Measurements from ENCODE around the gene LRRC30. TPM values are rescaled to one million over a fixed set of nuclear protein-coding genes. Genes with fewer than 3 reads are reported as not detected.

LRRC30 gene
- total and polyA plus RNA-seq, 2 of the 13 experiments (the other 11 are each of a cell fraction or from before 2014, with no cell fraction given): not detected

DNA sequence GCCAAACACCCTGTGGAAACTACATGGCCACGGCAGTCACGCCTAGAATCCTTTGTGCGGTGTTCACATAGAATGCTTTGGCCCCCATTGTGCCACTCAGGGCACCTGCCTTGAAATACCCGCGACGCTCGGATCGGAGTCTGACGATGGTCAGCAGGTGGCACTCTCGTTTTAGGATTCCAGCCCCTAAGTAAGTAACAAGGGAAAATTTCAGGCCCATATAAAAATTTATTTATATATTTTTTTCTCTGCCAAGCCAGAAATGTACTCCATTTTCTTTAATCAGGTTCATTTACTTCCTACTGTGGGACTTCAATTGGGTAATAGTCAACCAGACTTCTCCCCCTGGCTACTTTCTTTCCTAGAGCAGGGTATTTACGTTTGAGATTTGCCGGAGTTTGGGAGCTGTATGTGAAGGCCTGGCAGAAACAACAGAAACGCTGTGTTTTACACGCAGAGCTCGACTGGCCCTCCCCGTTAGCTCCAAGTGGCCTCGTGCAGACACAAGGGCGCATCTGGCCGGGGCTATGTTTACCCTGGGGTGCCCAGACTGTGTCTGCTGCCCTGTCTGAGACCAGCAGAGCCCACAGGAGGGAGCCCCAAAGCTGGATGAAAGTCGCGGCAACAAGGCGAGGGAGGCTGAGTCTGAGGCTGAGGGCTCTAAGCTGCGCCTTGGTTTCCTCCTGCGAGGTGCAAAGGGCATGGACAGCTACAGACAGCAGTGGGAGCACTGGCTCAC lies 41.6 kb downstream of the LRRC30 start (continued):
- TF ChIP-seq, protein P1, sequence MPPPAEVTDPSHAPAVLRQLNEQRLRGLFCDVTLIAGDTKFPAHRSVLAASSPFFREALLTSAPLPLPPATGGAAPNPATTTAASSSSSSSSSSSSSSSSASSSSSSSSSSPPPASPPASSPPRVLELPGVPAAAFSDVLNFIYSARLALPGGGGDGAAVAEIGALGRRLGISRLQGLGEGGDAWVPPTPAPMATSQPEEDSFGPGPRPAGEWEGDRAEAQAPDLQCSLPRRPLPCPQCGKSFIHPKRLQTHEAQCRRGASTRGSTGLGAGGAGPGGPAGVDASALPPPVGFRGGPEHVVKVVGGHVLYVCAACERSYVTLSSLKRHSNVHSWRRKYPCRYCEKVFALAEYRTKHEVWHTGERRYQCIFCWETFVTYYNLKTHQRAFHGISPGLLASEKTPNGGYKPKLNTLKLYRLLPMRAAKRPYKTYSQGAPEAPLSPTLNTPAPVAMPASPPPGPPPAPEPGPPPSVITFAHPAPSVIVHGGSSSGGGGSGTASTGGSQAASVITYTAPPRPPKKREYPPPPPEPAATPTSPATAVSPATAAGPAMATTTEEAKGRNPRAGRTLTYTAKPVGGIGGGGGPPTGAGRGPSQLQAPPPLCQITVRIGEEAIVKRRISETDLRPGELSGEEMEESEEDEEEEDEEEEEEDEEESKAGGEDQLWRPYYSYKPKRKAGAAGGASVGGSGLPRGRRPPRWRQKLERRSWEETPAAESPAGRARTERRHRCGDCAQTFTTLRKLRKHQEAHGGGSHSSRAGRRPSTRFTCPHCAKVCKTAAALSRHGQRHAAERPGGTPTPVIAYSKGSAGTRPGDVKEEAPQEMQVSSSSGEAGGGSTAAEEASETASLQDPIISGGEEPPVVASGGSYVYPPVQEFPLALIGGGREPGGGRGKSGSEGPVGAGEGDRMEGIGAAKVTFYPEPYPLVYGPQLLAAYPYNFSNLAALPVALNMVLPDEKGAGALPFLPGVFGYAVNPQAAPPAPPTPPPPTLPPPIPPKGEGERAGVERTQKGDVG (CRISPR knock-in tag; IDR thresholded peaks at IDR 0.05; ENCODE audit: borderline replicate concordance): 0 out of 2 replicates have a peak, but pooled peaks have one; percentile 25
- TF ChIP-seq ZNF788 (CRISPR knock-in tag; IDR thresholded peaks at IDR 0.05; ENCODE audit: borderline replicate concordance) (no peak), STAG1 (CRISPR knock-in tag; IDR thresholded peaks at IDR 0.05) (peak; percentile 83), HCFC1 (IDR thresholded peaks at IDR 0.05; ENCODE audit: low read depth, low read length) (no peak), ZNF572 (CRISPR knock-in tag; IDR thresholded peaks at IDR 0.05) (0 out of 2 replicates have a peak, but pooled peaks have one; percentile 28), MTA1 (CRISPR knock-in tag; IDR thresholded peaks at IDR 0.05; ENCODE audit: borderline replicate concordance) (0 out of 2 replicates have a peak, but pooled peaks have one; percentile 34), KDM2A (CRISPR knock-in tag; IDR thresholded peaks at IDR 0.05; ENCODE audit: borderline replicate concordance, low read depth) (peak; percentile 54; the same call in 1 of the 2 replicates), ZNF562 (CRISPR knock-in tag; IDR thresholded peaks at IDR 0.05; ENCODE audit: borderline replicate concordance) (no peak), ZNF619 (CRISPR knock-in tag; IDR thresholded peaks at IDR 0.05) (peak; percentile 71; the same call in 1 of the 2 replicates), XRCC5 (optimal IDR thresholded peaks at IDR 0.05; ENCODE audit: low read length) (peak; percentile 22), SP4 (CRISPR knock-in tag; IDR thresholded peaks at IDR 0.05) (0 out of 2 replicates have a peak, but pooled peaks have one; percentile 24), ZNF567 (CRISPR knock-in tag; IDR thresholded peaks at IDR 0.05; ENCODE audit: borderline replicate concordance) (0 out of 2 replicates have a peak, but pooled peaks have one; percentile 72), SMC3 (IDR thresholded peaks at IDR 0.05; ENCODE audit: low read length) (peak; percentile 53), ZNF263 (CRISPR knock-in tag; IDR thresholded peaks at IDR 0.05) (peak; percentile 78)
- TF ChIP-seq, protein P2, sequence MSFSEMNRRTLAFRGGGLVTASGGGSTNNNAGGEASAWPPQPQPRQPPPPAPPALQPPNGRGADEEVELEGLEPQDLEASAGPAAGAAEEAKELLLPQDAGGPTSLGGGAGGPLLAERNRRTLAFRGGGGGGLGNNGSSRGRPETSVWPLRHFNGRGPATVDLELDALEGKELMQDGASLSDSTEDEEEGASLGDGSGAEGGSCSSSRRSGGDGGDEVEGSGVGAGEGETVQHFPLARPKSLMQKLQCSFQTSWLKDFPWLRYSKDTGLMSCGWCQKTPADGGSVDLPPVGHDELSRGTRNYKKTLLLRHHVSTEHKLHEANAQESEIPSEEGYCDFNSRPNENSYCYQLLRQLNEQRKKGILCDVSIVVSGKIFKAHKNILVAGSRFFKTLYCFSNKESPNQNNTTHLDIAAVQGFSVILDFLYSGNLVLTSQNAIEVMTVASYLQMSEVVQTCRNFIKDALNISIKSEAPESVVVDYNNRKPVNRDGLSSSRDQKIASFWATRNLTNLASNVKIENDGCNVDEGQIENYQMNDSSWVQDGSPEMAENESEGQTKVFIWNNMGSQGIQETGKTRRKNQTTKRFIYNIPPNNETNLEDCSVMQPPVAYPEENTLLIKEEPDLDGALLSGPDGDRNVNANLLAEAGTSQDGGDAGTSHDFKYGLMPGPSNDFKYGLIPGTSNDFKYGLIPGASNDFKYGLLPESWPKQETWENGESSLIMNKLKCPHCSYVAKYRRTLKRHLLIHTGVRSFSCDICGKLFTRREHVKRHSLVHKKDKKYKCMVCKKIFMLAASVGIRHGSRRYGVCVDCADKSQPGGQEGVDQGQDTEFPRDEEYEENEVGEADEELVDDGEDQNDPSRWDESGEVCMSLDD (CRISPR knock-in tag; IDR thresholded peaks at IDR 0.05; ENCODE audit: borderline replicate concordance): peak; percentile 48; the same call in 1 of the 2 replicates
- TF ChIP-seq, protein P3, sequence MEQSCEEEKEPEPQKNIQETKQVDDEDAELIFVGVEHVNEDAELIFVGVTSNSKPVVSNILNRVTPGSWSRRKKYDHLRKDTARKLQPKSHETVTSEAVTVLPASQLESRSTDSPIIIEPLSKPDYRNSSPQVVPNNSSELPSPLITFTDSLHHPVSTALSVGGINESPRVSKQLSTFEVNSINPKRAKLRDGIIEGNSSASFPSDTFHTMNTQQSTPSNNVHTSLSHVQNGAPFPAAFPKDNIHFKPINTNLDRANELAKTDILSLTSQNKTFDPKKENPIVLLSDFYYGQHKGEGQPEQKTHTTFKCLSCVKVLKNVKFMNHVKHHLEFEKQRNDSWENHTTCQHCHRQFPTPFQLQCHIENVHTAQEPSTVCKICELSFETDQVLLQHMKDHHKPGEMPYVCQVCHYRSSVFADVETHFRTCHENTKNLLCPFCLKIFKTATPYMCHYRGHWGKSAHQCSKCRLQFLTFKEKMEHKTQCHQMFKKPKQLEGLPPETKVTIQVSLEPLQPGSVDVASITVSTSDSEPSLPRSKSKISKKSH (CRISPR knock-in tag; IDR thresholded peaks at IDR 0.05; ENCODE audit: borderline replicate concordance): peak; percentile 45; the same call in 1 of the 2 replicates
- TF ChIP-seq, protein P4, sequence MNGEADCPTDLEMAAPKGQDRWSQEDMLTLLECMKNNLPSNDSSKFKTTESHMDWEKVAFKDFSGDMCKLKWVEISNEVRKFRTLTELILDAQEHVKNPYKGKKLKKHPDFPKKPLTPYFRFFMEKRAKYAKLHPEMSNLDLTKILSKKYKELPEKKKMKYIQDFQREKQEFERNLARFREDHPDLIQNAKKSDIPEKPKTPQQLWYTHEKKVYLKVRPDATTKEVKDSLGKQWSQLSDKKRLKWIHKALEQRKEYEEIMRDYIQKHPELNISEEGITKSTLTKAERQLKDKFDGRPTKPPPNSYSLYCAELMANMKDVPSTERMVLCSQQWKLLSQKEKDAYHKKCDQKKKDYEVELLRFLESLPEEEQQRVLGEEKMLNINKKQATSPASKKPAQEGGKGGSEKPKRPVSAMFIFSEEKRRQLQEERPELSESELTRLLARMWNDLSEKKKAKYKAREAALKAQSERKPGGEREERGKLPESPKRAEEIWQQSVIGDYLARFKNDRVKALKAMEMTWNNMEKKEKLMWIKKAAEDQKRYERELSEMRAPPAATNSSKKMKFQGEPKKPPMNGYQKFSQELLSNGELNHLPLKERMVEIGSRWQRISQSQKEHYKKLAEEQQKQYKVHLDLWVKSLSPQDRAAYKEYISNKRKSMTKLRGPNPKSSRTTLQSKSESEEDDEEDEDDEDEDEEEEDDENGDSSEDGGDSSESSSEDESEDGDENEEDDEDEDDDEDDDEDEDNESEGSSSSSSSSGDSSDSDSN (CRISPR knock-in tag; IDR thresholded peaks at IDR 0.05): peak; percentile 38; the same call in 1 of the 2 replicates
